ENCODE results near the gene STK31. TPM values are rescaled to one million over a fixed set of nuclear protein-coding genes. Genes with fewer than 3 reads are reported as not detected.
"Not testable (repeated sequence)": the region's sequence is repeated elsewhere in the genome, so short reads cannot be mapped to it uniquely, and the experiment has no call there.

STK31 gene
- total and polyA plus RNA-seq, 4 donors, result 0.03 to 0.59 (median 0.18) TPM

DNA sequence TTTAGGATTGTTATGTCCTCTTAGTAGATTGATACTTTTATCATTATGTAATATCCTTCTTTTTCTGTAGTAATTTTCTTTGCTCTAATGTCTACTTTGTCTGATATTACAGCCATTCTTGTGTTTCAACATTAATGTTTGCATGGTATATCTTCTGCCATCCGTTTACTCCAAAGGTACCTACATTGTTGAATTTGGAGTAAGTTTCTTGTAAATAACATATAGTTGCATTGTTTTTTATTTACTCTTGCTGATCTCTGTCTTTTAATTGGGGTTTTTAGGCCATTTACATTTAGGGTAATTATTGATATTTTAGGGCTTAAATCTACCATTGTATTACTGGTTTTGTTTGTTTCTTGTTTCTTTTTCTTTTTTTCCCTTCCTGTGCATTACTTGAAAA, 100.1 kb downstream of the STK31 start:
- Histone ChIP-seq H3K4me3 (ENCODE audit: low read depth in 1 of 3, low read length in 3 of 3) (no peak overlapping the region), H3K9ac (ENCODE audit: low read depth in 1 of 2, low read length in 2 of 2) (no peak overlapping the region), H3K36me3 (ENCODE audit: control insufficient read depth in 4 of 4, insufficient read depth in 3 of 4, low read depth in 1 of 4, low read length in 3 of 4) (no peaks in the 10 kb centered on the region), H3K9me3 (ENCODE audit: control insufficient read depth in 4 of 4, low read length in 3 of 4) (peaks cover 0 to 4% (median 0%) of the 10 kb centered on the region in 4 donors), H3K27ac (ENCODE audit: low read depth in 1 of 2, low read length in 2 of 2) (no peak overlapping the region), H3K27me3 (ENCODE audit: control insufficient read depth in 4 of 4, insufficient read depth in 4 of 4, low read length in 3 of 4) (no peaks in the 10 kb centered on the region), H3K4me1 (ENCODE audit: control insufficient read depth in 4 of 4, insufficient read depth in 4 of 4, low read length in 3 of 4) (no peaks in the 10 kb centered on the region)
- 90% methylated on average over 1 of the region's 1 CpG for WGBS
- no peak for DNase-seq (ENCODE audit: low spot score)
- TF ChIP-seq NR2F2 (IDR thresholded peaks at IDR 0.05), result no peak
- TF ChIP-seq, protein P1, sequence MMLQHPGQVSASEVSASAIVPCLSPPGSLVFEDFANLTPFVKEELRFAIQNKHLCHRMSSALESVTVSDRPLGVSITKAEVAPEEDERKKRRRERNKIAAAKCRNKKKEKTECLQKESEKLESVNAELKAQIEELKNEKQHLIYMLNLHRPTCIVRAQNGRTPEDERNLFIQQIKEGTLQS (IDR thresholded peaks at IDR 0.05), result no peak
- no peak for TF ChIP-seq RAD21 (IDR thresholded peaks at IDR 0.05)
- no peak for TF ChIP-seq TAF1 (conservative IDR thresholded peaks at IDR 0.05)
- TF ChIP-seq RXRA (IDR thresholded peaks at IDR 0.05), result no peak
- TF ChIP-seq, protein P2, sequence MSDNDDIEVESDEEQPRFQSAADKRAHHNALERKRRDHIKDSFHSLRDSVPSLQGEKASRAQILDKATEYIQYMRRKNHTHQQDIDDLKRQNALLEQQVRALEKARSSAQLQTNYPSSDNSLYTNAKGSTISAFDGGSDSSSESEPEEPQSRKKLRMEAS (IDR thresholded peaks at IDR 0.05), result no peak
- TF ChIP-seq HNF4A (conservative IDR thresholded peaks at IDR 0.05), result no peak
- no peak for TF ChIP-seq GABPA (IDR thresholded peaks at IDR 0.05 in 1 of 2, conservative IDR thresholded peaks at IDR 0.05 in 1 of 2)
- TF ChIP-seq HNF4G (IDR thresholded peaks at IDR 0.05), result no peak
- TF ChIP-seq, protein P3, sequence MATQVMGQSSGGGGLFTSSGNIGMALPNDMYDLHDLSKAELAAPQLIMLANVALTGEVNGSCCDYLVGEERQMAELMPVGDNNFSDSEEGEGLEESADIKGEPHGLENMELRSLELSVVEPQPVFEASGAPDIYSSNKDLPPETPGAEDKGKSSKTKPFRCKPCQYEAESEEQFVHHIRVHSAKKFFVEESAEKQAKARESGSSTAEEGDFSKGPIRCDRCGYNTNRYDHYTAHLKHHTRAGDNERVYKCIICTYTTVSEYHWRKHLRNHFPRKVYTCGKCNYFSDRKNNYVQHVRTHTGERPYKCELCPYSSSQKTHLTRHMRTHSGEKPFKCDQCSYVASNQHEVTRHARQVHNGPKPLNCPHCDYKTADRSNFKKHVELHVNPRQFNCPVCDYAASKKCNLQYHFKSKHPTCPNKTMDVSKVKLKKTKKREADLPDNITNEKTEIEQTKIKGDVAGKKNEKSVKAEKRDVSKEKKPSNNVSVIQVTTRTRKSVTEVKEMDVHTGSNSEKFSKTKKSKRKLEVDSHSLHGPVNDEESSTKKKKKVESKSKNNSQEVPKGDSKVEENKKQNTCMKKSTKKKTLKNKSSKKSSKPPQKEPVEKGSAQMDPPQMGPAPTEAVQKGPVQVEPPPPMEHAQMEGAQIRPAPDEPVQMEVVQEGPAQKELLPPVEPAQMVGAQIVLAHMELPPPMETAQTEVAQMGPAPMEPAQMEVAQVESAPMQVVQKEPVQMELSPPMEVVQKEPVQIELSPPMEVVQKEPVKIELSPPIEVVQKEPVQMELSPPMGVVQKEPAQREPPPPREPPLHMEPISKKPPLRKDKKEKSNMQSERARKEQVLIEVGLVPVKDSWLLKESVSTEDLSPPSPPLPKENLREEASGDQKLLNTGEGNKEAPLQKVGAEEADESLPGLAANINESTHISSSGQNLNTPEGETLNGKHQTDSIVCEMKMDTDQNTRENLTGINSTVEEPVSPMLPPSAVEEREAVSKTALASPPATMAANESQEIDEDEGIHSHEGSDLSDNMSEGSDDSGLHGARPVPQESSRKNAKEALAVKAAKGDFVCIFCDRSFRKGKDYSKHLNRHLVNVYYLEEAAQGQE (IDR thresholded peaks at IDR 0.05), result no peak
- no peak for TF ChIP-seq YY1 (IDR thresholded peaks at IDR 0.05)
- TF ChIP-seq FOXA1 (IDR thresholded peaks at IDR 0.05), result no peak
- TF ChIP-seq, protein P4, sequence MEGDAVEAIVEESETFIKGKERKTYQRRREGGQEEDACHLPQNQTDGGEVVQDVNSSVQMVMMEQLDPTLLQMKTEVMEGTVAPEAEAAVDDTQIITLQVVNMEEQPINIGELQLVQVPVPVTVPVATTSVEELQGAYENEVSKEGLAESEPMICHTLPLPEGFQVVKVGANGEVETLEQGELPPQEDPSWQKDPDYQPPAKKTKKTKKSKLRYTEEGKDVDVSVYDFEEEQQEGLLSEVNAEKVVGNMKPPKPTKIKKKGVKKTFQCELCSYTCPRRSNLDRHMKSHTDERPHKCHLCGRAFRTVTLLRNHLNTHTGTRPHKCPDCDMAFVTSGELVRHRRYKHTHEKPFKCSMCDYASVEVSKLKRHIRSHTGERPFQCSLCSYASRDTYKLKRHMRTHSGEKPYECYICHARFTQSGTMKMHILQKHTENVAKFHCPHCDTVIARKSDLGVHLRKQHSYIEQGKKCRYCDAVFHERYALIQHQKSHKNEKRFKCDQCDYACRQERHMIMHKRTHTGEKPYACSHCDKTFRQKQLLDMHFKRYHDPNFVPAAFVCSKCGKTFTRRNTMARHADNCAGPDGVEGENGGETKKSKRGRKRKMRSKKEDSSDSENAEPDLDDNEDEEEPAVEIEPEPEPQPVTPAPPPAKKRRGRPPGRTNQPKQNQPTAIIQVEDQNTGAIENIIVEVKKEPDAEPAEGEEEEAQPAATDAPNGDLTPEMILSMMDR (IDR thresholded peaks at IDR 0.05; ENCODE audit: low read depth, low read length, missing input control), result no peak
- no peak for TF ChIP-seq SP1 (IDR thresholded peaks at IDR 0.05)
- TF ChIP-seq FOXA2 (IDR thresholded peaks at IDR 0.05), result no peak
- TF ChIP-seq EGR1 (IDR thresholded peaks at IDR 0.05; ENCODE audit: low read depth in 2 of 2), result no peak

DNA sequence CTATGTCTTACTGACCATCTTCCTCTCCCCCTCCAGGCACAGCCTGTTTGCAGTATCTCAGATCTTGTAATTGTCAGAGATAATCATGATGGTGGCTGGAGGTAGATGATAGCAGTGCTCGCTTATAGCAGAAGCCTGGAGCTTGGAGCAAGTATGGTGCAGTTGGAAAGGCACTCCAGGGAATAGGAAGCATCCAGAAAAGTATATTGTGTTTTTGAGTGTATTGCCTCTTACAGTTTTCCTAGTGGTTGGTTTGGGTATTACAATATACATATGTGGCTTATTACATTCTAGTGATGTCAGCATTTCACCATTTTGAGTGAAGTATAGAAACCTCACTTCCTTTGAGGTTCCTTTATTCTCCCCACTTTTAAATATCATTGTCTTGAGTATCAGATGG, 101.5 kb downstream of the STK31 start:
- Histone ChIP-seq H3K36me3 (ENCODE audit: control insufficient read depth in 4 of 4, insufficient read depth in 3 of 4, low read depth in 1 of 4, low read length in 3 of 4) (no peaks in the 10 kb centered on the region), H3K9me3 (ENCODE audit: control insufficient read depth in 4 of 4, low read length in 3 of 4) (peaks cover 0 to 4% (median 0%) of the 10 kb centered on the region in 4 donors), H3K27me3 (ENCODE audit: control insufficient read depth in 4 of 4, insufficient read depth in 4 of 4, low read length in 3 of 4) (no peaks in the 10 kb centered on the region), H3K9ac (ENCODE audit: low read depth in 1 of 2, low read length in 2 of 2) (no peak overlapping the region), H3K4me3 (ENCODE audit: low read depth in 1 of 3, low read length in 3 of 3) (no peak overlapping the region), H3K4me1 (ENCODE audit: control insufficient read depth in 4 of 4, insufficient read depth in 4 of 4, low read length in 3 of 4) (no peaks in the 10 kb centered on the region), H3K27ac (ENCODE audit: low read depth in 1 of 2, low read length in 2 of 2) (no peak overlapping the region)
- TF ChIP-seq, protein P4 (IDR thresholded peaks at IDR 0.05; ENCODE audit: low read depth, low read length, missing input control), result peak; percentile 9
- TF ChIP-seq, protein P2 (IDR thresholded peaks at IDR 0.05), result no peak
- WGBS, result 100% methylated on average over 1 of the region's 1 CpG
- no peak for DNase-seq (ENCODE audit: low spot score)

DNA sequence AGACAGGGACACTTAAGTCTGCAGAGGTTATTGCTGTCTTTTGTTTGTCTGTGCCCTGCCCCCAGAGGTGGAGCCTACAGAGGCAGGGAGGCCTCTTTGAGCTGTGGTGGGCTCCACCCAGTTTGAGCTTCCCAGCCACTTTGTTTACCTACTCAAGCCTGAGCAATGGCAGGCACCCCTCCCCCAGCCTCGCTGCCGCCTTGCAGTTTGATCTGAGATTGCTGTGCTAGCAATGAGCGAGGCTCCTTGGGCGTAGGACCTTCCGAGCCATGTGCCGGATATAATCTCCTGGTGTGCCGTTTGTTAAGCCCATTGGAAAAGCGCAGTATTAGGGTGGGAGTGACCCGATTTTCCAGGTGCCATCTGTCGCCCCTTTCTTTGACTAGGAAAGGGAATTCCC, 118.1 kb downstream of the STK31 start:
- WGBS, result 94% methylated on average over 10 of the region's 10 CpGs
- H3K36me3 ChIP-seq (ENCODE audit: control insufficient read depth in 4 of 4, insufficient read depth in 3 of 4, low read depth in 1 of 4, low read length in 3 of 4); H3K9ac ChIP-seq (ENCODE audit: low read depth in 1 of 2, low read length in 2 of 2); H3K27me3 ChIP-seq (ENCODE audit: control insufficient read depth in 4 of 4, insufficient read depth in 4 of 4, low read length in 3 of 4); H3K4me1 ChIP-seq (ENCODE audit: control insufficient read depth in 4 of 4, insufficient read depth in 4 of 4, low read length in 3 of 4); H3K9me3 ChIP-seq (ENCODE audit: control insufficient read depth in 4 of 4, low read length in 3 of 4); H3K4me3 ChIP-seq (ENCODE audit: low read depth in 1 of 3, low read length in 3 of 3); H3K27ac ChIP-seq (ENCODE audit: low read depth in 1 of 2, low read length in 2 of 2); DNase-seq (ENCODE audit: low spot score): not testable (repeated sequence)

DNA sequence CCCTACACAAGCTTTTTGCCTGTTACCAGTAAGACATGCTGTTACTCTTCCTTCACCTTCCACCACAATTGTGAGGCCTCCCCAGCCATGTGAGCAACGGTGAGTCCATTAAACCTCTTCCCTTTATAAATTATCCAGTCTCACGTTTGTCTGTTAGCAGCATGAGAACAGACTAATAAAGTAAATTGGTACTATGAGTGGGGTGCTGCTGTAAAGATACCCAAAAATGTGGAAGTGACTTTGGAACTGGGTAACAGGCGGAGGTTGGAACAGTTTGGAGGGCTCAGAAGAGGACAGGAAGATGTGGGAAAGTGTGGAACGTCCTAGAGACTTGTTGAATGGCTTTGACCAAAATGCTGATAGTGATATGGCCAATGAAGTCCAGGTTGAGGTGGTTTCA, 122.7 kb downstream of the STK31 start:
- not testable (repeated sequence) for H3K4me3 ChIP-seq (ENCODE audit: low read depth in 1 of 3, low read length in 3 of 3); H3K36me3 ChIP-seq (ENCODE audit: control insufficient read depth in 4 of 4, insufficient read depth in 3 of 4, low read depth in 1 of 4, low read length in 3 of 4); DNase-seq (ENCODE audit: low spot score); H3K27me3 ChIP-seq (ENCODE audit: control insufficient read depth in 4 of 4, insufficient read depth in 4 of 4, low read length in 3 of 4); H3K9ac ChIP-seq (ENCODE audit: low read depth in 1 of 2, low read length in 2 of 2); H3K27ac ChIP-seq (ENCODE audit: low read depth in 1 of 2, low read length in 2 of 2); H3K4me1 ChIP-seq (ENCODE audit: control insufficient read depth in 4 of 4, insufficient read depth in 4 of 4, low read length in 3 of 4)
- H3K9me3 ChIP-seq (ENCODE audit: control insufficient read depth in 4 of 4, low read length in 3 of 4), result peaks cover 4 to 13% (median 11%) of the 10 kb centered on the region in 4 donors
- WGBS, result 74% methylated on average over 4 of the region's 4 CpGs
